KMS-11 (cell line): Measurements from ENCODE around the gene ZNF248.
"Not testable (repeated sequence)": the region's sequence is repeated elsewhere in the genome, so short reads cannot be mapped to it uniquely, and the experiment has no call there.

ENCODE experiments used
- H2AFZ ChIP-seq: fragments of 200-600 bp; sonication (generic); 2 replicates; pipeline ENCODE4 v1.6.1; 2016; ENCODE audit warnings: antibody characterized with exemption, mixed run types, low read depth
- H3K27ac ChIP-seq: fragments of 200-600 bp; sonication (generic); 2 replicates; pipeline ENCODE4 v1.6.1; 2016; ENCODE audit warnings: mild to moderate bottlenecking, mixed run types
- H3K27me3 ChIP-seq: fragments of 200-600 bp; sonication (generic); 2 replicates; pipeline ENCODE4 v1.6.1; 2017; ENCODE audit warnings: mild to moderate bottlenecking, low read depth, mixed run types, moderate library complexity; ENCODE audit not compliant: insufficient read depth
- H3K36me3 ChIP-seq: fragments of 200-600 bp; sonication (generic); 2 replicates; pipeline ENCODE4 v1.6.1; 2017; ENCODE audit warnings: mild to moderate bottlenecking, mixed run types; ENCODE audit not compliant: insufficient read depth
- H3K4me1 ChIP-seq: fragments of 200-600 bp; sonication (generic); 2 replicates; pipeline ENCODE4 v1.6.1; 2016; ENCODE audit warnings: mild to moderate bottlenecking, low read depth, mixed run types; ENCODE audit not compliant: poor library complexity, severe bottlenecking
- H3K4me2 ChIP-seq: fragments of 200-600 bp; sonication (generic); 2 replicates; pipeline ENCODE4 v1.7.0; 2016; ENCODE audit warnings: mild to moderate bottlenecking, mixed run types
- H3K4me3 ChIP-seq: fragments of 200-600 bp; sonication (generic); IDR thresholded peaks from 2 replicates; pipeline ENCODE4 v1.6.1; 2017; ENCODE audit warnings: low read depth, low read length, mixed read lengths; ENCODE audit not compliant: insufficient read depth
- H3K79me2 ChIP-seq: fragments of 200-600 bp; sonication (generic); 2 replicates; pipeline ENCODE4 v1.6.1; 2016; ENCODE audit warnings: low read depth, mixed run types; ENCODE audit not compliant: insufficient read depth
- H3K9ac ChIP-seq: fragments of 200-600 bp; sonication (generic); 2 replicates; pipeline ENCODE4 v1.6.1; 2016; ENCODE audit warnings: mild to moderate bottlenecking, mixed run types
- H4K20me1 ChIP-seq: fragments of 200-600 bp; sonication (generic); 2 replicates; pipeline ENCODE4 v1.6.1; 2016; ENCODE audit warnings: mild to moderate bottlenecking, mixed run types; ENCODE audit not compliant: insufficient read depth
- CTCF ChIP-seq: fragments of 200-600 bp; sonication (generic); conservative IDR thresholded peaks from 2 replicates; pipeline ENCODE4 v1.6.1; 2017; ENCODE audit warnings: low read depth, mild to moderate bottlenecking, antibody characterized with exemption, low read length, moderate library complexity, mixed read lengths

The ZNF248 gene

GRCh38 chr10:37747081-37747480 is 110.3 kb downstream of the ZNF248 start:
- Histone ChIP-seq H3K79me2 (no peaks in the 10 kb centered on the region), H3K4me3 (no peak overlapping the region), H3K4me1 (no peaks in the 10 kb centered on the region), H3K36me3 (no peaks in the 10 kb centered on the region), H3K9ac (no peak overlapping the region), H4K20me1 (no peaks in the 10 kb centered on the region), H3K27ac (no peak overlapping the region), H2AFZ (no peak overlapping the region), H3K27me3 (no peaks in the 10 kb centered on the region), H3K4me2 (no peak overlapping the region)
- no peak for TF ChIP-seq CTCF

DNA sequence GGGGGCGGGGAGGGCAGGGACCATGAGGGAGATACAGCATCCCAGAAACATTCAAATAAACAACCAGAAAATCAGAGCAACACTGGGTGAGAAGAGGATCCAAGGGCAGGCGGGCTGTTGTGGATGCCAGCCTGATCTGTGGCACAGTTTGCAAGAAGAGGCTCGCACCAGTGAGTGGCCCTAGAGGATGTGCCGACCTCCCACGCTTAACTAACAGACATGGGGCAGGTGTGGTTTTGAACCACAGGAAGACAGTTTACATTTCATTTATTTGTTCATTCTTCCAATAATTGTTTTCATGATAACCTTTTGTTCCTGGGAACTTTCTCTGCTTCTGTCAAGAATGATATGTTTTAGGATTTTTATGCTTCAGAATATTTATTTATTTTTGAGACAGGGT is 115.6 kb downstream of the ZNF248 start:
- Histone ChIP-seq H3K4me1 (no peaks in the 10 kb centered on the region), H3K79me2 (no peaks in the 10 kb centered on the region), H2AFZ (no peak overlapping the region), H4K20me1 (no peaks in the 10 kb centered on the region), H3K4me3 (no peak overlapping the region), H3K27me3 (no peaks in the 10 kb centered on the region), H3K9ac (no peak overlapping the region), H3K27ac (no peak overlapping the region), H3K4me2 (no peak overlapping the region), H3K36me3 (no peaks in the 10 kb centered on the region)
- no peak for TF ChIP-seq CTCF

- Histone ChIP-seq H3K27me3 (no peaks in the 10 kb centered on the region), H3K79me2 (no peaks in the 10 kb centered on the region), H4K20me1 (no peaks in the 10 kb centered on the region), H3K9ac (no peak overlapping the region), H3K4me3 (no peak overlapping the region), H3K4me1 (no peaks in the 10 kb centered on the region), H2AFZ (no peak overlapping the region), H3K4me2 (no peak overlapping the region), H3K36me3 (no peaks in the 10 kb centered on the region), H3K27ac (no peak overlapping the region)
- no peak for TF ChIP-seq CTCF
These were observed 118.2 kb downstream of the ZNF248 start for GRCh38 chr10:37739181-37739580.

DNA sequence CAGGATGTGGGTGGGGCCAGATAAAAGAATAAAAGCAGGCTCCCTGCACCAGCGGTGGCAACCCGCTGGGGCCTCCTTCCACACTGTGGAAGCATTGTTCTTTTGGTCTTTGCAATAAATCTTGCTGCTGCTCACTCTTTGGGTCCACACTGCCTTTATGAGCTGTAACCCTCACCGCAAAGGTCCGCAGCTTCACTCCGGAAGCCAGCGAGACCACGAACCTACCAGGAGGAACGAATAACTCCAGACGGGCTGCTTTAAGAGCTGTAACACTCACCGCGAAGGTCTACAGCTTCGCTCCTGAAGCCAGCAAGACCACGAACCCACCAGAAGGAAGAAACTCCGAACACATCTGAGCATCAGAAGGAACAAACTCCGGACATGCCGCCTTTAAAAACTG is 119.2 kb downstream of the ZNF248 start:
- not testable (repeated sequence) for H3K9ac ChIP-seq, H3K27ac ChIP-seq, H3K79me2 ChIP-seq, H3K4me2 ChIP-seq, H2AFZ ChIP-seq, H3K4me1 ChIP-seq, H3K27me3 ChIP-seq, H4K20me1 ChIP-seq, H3K4me3 ChIP-seq, H3K36me3 ChIP-seq

DNA sequence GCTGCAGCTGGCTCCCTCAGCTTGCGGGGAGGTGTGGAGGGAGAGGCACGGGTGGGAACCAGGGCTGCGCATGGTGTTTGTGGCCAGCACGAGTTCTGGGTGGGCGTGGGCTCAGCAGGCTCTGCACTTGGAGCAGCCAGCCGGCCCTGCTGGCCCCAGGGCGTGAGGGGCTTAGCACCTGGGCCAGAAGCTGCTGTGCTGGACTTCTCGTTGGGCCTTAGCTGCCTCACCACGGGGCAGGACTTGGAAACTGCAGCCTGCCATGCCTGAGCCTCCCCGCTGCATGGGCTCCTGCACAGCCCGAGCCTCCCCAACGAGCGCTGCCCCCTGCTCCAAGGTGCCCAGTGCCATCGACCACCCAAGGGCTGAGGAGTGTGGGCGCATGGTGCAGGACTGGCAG is 120.1 kb downstream of the ZNF248 start:
- no peak for TF ChIP-seq CTCF
- Histone ChIP-seq H3K9ac (no peak overlapping the region), H3K27me3 (no peaks in the 10 kb centered on the region), H3K36me3 (no peaks in the 10 kb centered on the region), H2AFZ (no peak overlapping the region), H3K79me2 (no peaks in the 10 kb centered on the region), H3K4me2 (no peak overlapping the region), H3K27ac (no peak overlapping the region), H4K20me1 (no peaks in the 10 kb centered on the region), H3K4me3 (no peak overlapping the region), H3K4me1 (no peaks in the 10 kb centered on the region)
